Chondrocyte (in vitro differentiated cells): Measurements from ENCODE around the gene DNM2. TPM values are rescaled to one million over a fixed set of nuclear protein-coding genes. Genes with fewer than 3 reads are reported as not detected.

Experiments used
- DNase-seq: peaks from one replicate; pipeline ENCODE4 v3.0.0; 2021; ENCODE audit warnings: mixed read lengths, low spot score
- H3K27ac Mint-ChIP-seq: one replicate; pipeline ENCODE4 v1.8.0; 2021; ENCODE audit warnings: mild to moderate bottlenecking, moderate library complexity, mixed read lengths; ENCODE audit not compliant: unreplicated experiment
- H3K27me3 Mint-ChIP-seq: 2 replicates; pipeline ENCODE4 v1.8.0; 2021; ENCODE audit warnings: low read depth, mixed read lengths
- H3K36me3 Mint-ChIP-seq: 2 replicates; pipeline ENCODE4 v1.8.0; 2021; ENCODE audit warnings: low read depth, mixed read lengths
- H3K4me1 Mint-ChIP-seq: 2 replicates; pipeline ENCODE4 v1.8.0; 2021; ENCODE audit warnings: low read depth, mild to moderate bottlenecking, mixed read lengths
- H3K4me3 Mint-ChIP-seq: one replicate; pipeline ENCODE4 v1.8.0; 2021; ENCODE audit warnings: mild to moderate bottlenecking, moderate library complexity, mixed read lengths; ENCODE audit not compliant: unreplicated experiment
- H3K9me3 Mint-ChIP-seq: 2 replicates; pipeline ENCODE4 v1.8.0; 2021; ENCODE audit warnings: low read depth, mixed read lengths
- CTCF ChIP-seq: fragments of 200-600 bp; sonication (generic); IDR thresholded peaks from 2 replicates; pipeline ENCODE4 v1.5.0; 2021; ENCODE audit warnings: antibody characterized with exemption, mild to moderate bottlenecking, moderate library complexity
- total RNA-seq: library from RNA; stranded (reverse); gene quantifications from 3 replicates; pipeline ENCODE4 v1.2.1, GENCODE V29; 2021

The DNM2 gene
- total RNA-seq, 1 donor from 2014 or later: 116 TPM

GRCh38 chr19:10788146-10788545 is 70.3 kb downstream of the DNM2 start:
- Mint-ChIP-seq H3K27ac (no peak overlapping the region), H3K36me3 (peaks cover 34% of the 10 kb centered on the region), H3K4me1 (no peaks in the 10 kb centered on the region), H3K9me3 (no peaks in the 10 kb centered on the region), H3K27me3 (no peaks in the 10 kb centered on the region), H3K4me3 (no peak overlapping the region)
- DNase-seq: no peak
- no peak for TF ChIP-seq CTCF

- DNase-seq: no peak
- TF ChIP-seq CTCF: no peak
- Mint-ChIP-seq H3K36me3 (peaks cover 31% of the 10 kb centered on the region), H3K27ac (no peak overlapping the region), H3K4me3 (no peak overlapping the region), H3K27me3 (no peaks in the 10 kb centered on the region), H3K9me3 (no peaks in the 10 kb centered on the region), H3K4me1 (no peaks in the 10 kb centered on the region)
These were observed 72.0 kb downstream of the DNM2 start for GRCh38 chr19:10789866-10790265.

DNA sequence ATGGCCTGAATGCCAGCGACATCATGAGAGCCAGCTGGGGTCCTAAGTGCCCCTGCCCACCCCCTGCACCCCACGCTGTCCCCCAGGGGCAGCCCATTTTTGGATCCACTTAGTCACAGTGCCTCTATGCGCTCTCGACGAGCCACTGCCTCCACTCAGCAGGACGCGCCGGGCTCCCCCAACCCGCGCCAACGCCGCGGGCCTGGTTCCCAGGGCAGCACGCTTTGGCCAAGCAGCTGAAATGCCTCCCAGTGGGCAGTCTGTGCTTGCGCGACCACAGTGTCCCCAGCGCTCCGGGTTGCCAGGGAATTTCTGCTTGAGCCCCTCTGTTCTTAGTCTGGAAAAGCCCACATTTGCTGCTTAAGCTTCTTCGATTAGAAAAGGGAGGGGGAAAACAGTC is 78.8 kb downstream of the DNM2 start:
- Mint-ChIP-seq H3K9me3 (no peaks in the 10 kb centered on the region), H3K4me1 (no peaks in the 10 kb centered on the region), H3K36me3 (peaks cover 17% of the 10 kb centered on the region), H3K4me3 (no peak overlapping the region), H3K27me3 (no peaks in the 10 kb centered on the region), H3K27ac (no peak overlapping the region)
- DNase-seq: no peak
- no peak for TF ChIP-seq CTCF

- Mint-ChIP-seq H3K9me3 (no peaks in the 10 kb centered on the region), H3K27ac (no peak overlapping the region), H3K4me1 (no peaks in the 10 kb centered on the region), H3K4me3 (no peak overlapping the region), H3K27me3 (no peaks in the 10 kb centered on the region), H3K36me3 (peaks cover 17% of the 10 kb centered on the region)
- TF ChIP-seq CTCF: no peak
- DNase-seq: no peak
These were observed 79.2 kb downstream of the DNM2 start for GRCh38 chr19:10797078-10797477.

DNA sequence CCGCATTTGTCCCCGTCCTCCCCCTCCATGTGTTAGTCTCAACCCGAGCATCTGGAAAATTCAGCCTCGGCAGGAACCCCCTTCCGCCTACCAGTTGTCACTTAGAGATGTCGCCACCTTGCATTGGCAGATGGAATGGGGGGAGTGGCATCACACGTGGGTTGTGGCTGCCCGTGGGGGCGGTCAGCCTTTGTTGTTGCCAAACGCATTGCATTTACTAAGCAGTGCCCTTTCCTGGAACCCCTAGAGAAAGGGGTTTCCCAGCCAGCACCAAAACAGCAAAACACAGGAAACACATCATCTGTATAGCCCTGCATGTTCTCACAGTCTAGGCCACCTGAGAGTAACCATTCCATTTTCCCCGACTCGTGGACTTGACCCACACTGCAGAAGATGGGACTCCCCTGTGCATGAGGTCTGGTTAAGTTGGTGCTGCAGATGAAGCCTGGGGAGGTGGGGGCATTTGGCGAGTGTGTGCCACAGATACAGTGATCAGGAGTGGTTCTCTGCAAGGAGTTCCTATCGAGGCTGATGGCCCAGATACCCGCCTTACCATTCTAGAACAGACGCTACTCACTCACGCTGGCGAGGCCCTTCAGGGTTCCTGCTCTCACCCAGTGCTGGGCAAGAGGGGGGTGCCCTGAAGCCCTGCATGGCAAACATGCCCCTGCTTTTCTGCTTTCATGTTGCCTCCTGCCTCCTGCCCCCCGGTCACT is 79.8 kb downstream of the DNM2 start:
- Mint-ChIP-seq H3K4me1 (no peaks in the 10 kb centered on the region), H3K27me3 (no peaks in the 10 kb centered on the region), H3K36me3 (peaks cover 17% of the 10 kb centered on the region), H3K27ac (no peak overlapping the region), H3K9me3 (no peaks in the 10 kb centered on the region), H3K4me3 (no peak overlapping the region)
- TF ChIP-seq CTCF: no peak
- no peak for DNase-seq
